NCI-H774 (cell line): ENCODE results near the gene ARGLU1.

ENCODE experiments used
- DNase-seq: peaks from one replicate; lab custom pipeline; 2025; lab: John Stamatoyannopoulos, UW

The ARGLU1 gene

GRCh38 chr13:106524108-106524507, 43.8 kb downstream of the ARGLU1 start:
- no peak for DNase-seq

GRCh38 chr13:106523576-106523975, 44.4 kb downstream of the ARGLU1 start:
- no peak for DNase-seq

- DNase-seq = no peak
Measured at GRCh38 chr13:106522898-106523525, 44.9 kb downstream of the ARGLU1 start.

GRCh38 chr13:106522112-106522705, 45.7 kb downstream of the ARGLU1 start:
- no peak for DNase-seq

GRCh38 chr13:106521095-106521799, 46.7 kb downstream of the ARGLU1 start:
- peak; percentile 58 for DNase-seq

- DNase-seq = no peak
Measured at GRCh38 chr13:106520251-106521054, 47.5 kb downstream of the ARGLU1 start.

GRCh38 chr13:106518512-106518911, 49.4 kb downstream of the ARGLU1 start:
- DNase-seq = no peak

GRCh38 chr13:106517109-106517847, 50.7 kb downstream of the ARGLU1 start:
- no peak for DNase-seq

GRCh38 chr13:106515635-106516254, 52.2 kb downstream of the ARGLU1 start:
- DNase-seq = peak; percentile 54

- no peak for DNase-seq
Measured at GRCh38 chr13:106514928-106515634, 52.9 kb downstream of the ARGLU1 start.

GRCh38 chr13:106513025-106513983, 54.6 kb downstream of the ARGLU1 start:
- no peak for DNase-seq

GRCh38 chr13:106507560-106508274, 60.2 kb downstream of the ARGLU1 start:
- DNase-seq = no peak

- DNase-seq = no peak
Measured at GRCh38 chr13:106506286-106506685, 61.7 kb downstream of the ARGLU1 start.

- DNase-seq = no peak
Measured at GRCh38 chr13:106505732-106506131, 62.2 kb downstream of the ARGLU1 start.

GRCh38 chr13:106505295-106505694, 62.6 kb downstream of the ARGLU1 start:
- DNase-seq = no peak

- no peak for DNase-seq
Measured at GRCh38 chr13:106503730-106504453, 64.0 kb downstream of the ARGLU1 start.

GRCh38 chr13:106503272-106503671, 64.7 kb downstream of the ARGLU1 start:
- no peak for DNase-seq

- DNase-seq = no peak
Measured at GRCh38 chr13:106500445-106500844, 67.5 kb downstream of the ARGLU1 start.
